HFFc6 (cell line): ENCODE results near the gene ATXN7L1. TPM values are rescaled to one million over a fixed set of nuclear protein-coding genes. Genes with fewer than 3 reads are reported as not detected.
"Not testable (repeated sequence)": the region's sequence is repeated elsewhere in the genome, so short reads cannot be mapped to it uniquely, and the experiment has no call there.

Source experiments
- DNase-seq: peaks from one replicate; pipeline ENCODE4 v3.0.0-alpha.2; 2018
- H3K27ac Mint-ChIP-seq: 2 replicates; pipeline ENCODE4 v1.8.0; 2020; ENCODE audit warnings: mild to moderate bottlenecking, mixed read lengths
- H3K27me3 Mint-ChIP-seq: 2 replicates; pipeline ENCODE4 v1.8.0; 2021; ENCODE audit warnings: mild to moderate bottlenecking, moderate library complexity, mixed read lengths; ENCODE audit not compliant: insufficient read depth
- H3K36me3 Mint-ChIP-seq: 2 replicates; pipeline ENCODE4 v1.8.0; 2021; ENCODE audit warnings: low read depth, mixed read lengths
- H3K4me1 Mint-ChIP-seq: 2 replicates; pipeline ENCODE4 v1.8.0; 2020; ENCODE audit warnings: low read depth, mixed read lengths
- H3K4me3 Mint-ChIP-seq: 2 replicates; pipeline ENCODE4 v1.8.0; 2020; ENCODE audit warnings: mild to moderate bottlenecking, moderate library complexity, mixed read lengths
- H3K9me3 Mint-ChIP-seq: 2 replicates; pipeline ENCODE4 v1.8.0; 2020; ENCODE audit warnings: mild to moderate bottlenecking, mixed read lengths
- total RNA-seq, 6 experiments: library from RNA; stranded (reverse); fragmentation: NEBNext Ultra II Directional; extraction: Animal tissue kit (Norgen Biotek cat#: 25700); gene quantifications; 2 replicates in 1 of 6; 3 replicates in 5 of 6; pipeline ENCODE4 v1.2.3, GENCODE V29; 2021
- TF ChIP-seq, protein P1 (sequence below): fragments of 200-600 bp; sonication (generic); IDR thresholded peaks from 2 replicates; pipeline ENCODE4 v1.5.0; 2021; ENCODE audit warnings: antibody characterized with exemption, mild to moderate bottlenecking

Gene ATXN7L1
- total RNA-seq, 6 experiments from 2014 or later = 8.4 to 11.4 (median 9.8) TPM

DNA sequence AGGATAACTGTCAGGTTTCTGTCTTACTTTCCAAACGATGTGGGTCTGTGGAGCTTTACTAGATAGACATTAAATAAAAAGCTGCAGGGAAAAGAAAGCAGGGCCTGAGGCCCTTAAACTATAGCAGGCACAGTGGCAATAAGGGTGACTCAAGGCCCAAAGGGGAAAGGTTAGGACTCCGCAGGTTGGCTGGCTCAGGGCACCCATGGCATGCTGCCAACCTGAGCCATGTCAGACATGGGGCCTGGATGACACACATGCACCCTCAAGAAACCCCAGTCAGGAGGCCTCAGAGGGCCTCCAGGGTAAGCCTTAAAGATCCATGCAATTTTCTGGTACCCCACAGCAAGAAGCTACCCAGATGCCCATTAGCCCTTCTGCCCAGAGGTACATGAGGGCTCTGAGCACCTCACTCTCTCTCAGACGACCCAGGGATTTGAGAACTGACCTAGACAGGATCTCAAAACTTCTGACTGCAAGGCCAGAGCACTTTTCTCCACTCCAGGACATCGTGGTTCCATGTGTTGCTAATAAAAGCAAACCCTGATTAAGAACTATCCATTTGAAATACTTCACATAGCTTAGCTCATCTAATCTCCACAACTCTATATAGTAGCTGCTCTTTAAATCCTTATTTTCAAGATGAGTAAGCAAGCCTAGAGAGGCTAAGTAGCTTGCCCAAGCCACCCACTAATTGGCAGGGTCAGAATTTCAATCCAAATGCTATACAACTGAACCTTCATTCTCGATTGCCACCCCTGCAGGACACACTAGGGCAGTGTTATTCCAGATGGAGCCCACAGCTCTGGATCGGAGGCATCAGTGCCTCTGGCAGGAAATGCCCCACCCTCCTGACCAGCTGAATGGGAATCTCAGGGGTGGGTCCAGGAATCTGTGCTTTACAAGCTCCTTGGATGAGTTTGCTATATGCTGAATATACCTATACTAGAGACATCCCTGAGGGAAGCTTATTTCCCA is 162.6 kb downstream of the ATXN7L1 start:
- H3K36me3 Mint-ChIP-seq = peaks cover 30% of the 10 kb centered on the region
- peaks cover 26% of the 10 kb centered on the region for H3K9me3 Mint-ChIP-seq
- no peaks in the 10 kb centered on the region; the same call in 1 of the 2 replicates for H3K27me3 Mint-ChIP-seq
- DNase-seq = peak; percentile 62
- H3K4me3 Mint-ChIP-seq = peak overlapping the region; percentile 8; the same call in 1 of the 2 replicates
- TF ChIP-seq, protein P1, sequence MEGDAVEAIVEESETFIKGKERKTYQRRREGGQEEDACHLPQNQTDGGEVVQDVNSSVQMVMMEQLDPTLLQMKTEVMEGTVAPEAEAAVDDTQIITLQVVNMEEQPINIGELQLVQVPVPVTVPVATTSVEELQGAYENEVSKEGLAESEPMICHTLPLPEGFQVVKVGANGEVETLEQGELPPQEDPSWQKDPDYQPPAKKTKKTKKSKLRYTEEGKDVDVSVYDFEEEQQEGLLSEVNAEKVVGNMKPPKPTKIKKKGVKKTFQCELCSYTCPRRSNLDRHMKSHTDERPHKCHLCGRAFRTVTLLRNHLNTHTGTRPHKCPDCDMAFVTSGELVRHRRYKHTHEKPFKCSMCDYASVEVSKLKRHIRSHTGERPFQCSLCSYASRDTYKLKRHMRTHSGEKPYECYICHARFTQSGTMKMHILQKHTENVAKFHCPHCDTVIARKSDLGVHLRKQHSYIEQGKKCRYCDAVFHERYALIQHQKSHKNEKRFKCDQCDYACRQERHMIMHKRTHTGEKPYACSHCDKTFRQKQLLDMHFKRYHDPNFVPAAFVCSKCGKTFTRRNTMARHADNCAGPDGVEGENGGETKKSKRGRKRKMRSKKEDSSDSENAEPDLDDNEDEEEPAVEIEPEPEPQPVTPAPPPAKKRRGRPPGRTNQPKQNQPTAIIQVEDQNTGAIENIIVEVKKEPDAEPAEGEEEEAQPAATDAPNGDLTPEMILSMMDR = no peak
- H3K27ac Mint-ChIP-seq = peak overlapping the region; percentile 88
- peaks cover 42% of the 10 kb centered on the region for H3K4me1 Mint-ChIP-seq

DNA sequence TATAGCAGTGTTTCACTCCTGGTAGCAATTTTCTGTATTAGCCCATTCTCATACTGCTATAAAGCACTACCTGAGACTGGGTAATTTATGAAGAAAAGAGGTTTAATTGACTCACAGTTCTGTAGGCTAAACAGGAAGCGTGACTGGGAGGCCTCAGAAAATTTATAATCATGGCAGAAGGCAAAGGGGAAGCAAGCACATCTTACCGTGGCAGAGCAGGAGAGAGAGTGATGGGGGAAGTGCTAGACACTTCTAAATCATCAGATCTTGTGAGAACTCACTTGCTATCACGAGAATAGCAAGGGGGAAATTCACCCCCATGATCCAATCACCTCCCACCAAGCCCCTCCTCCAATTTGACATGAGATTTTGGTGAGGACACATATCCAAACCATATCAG is 163.5 kb downstream of the ATXN7L1 start:
- H3K36me3 Mint-ChIP-seq = peaks cover 30% of the 10 kb centered on the region
- H3K9me3 Mint-ChIP-seq = peaks cover 26% of the 10 kb centered on the region
- peaks cover 2% of the 10 kb centered on the region; the same call in 1 of the 2 replicates for H3K27me3 Mint-ChIP-seq
- H3K4me1 Mint-ChIP-seq = peaks cover 46% of the 10 kb centered on the region
- peak overlapping the region; percentile 88; the same call in 1 of the 2 replicates for H3K27ac Mint-ChIP-seq
- TF ChIP-seq, protein P1 = no peak
- H3K4me3 Mint-ChIP-seq = no peak overlapping the region
- DNase-seq = no peak

DNA sequence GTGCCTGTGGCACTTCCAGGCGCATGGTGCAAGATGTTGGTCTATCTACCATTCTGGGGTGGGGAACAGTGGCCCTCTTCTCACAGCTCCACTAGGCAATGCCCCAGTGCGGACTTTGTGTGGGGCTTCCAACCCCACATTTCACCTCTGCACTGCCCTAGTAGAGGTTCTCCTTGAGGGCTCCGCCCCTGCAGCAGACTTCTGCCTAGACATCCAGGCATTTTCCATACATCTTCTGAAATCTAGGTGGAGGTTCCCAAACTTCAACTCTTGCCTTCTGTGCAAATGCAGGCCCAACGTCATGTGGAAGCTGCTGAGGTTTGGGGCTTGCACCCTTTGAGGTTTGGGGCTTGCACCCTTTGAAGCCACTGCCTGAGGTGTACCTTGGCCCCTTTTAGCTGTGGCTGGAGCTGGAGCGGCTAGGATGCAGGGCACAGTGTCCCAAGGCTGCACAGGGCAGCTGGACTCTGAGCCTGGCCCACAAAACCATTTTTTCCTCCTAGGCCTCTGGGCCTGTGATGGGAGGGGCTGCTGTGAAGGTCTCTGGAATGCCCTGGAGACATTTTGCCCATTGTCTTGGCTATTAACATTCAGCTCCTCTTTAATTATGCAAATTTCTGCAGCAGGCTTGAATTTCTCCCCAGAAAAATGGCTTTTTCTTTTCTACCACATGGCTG is 164.5 kb downstream of the ATXN7L1 start:
- Mint-ChIP-seq H3K4me3 (no peak overlapping the region), H3K27ac (no peak overlapping the region), H3K27me3 (peaks cover 3% of the 10 kb centered on the region; the same call in 1 of the 2 replicates), H3K4me1 (peaks cover 56% of the 10 kb centered on the region), H3K36me3 (peaks cover 30% of the 10 kb centered on the region), H3K9me3 (peaks cover 26% of the 10 kb centered on the region)
- no peak for DNase-seq
- TF ChIP-seq, protein P1 = no peak

DNA sequence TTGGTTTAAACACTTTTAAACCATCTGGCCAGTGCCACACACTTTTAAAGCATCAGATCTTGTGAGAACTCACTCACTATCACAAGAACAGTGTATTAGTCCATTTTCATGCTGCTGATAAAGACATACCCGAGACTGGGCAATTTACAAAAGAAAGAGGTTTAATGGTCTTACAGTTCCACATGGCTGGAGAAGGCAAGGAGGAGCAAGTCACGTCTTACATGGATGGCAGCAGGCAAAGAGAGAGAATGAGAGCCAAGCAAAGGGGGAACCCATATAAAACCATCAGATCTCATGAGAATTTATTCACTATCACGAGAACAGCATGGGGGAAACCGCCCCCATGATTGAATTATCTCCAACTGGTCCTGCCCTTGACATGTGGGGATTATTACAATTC is 165.7 kb downstream of the ATXN7L1 start:
- Mint-ChIP-seq H3K36me3 (peaks cover 30% of the 10 kb centered on the region), H3K4me1 (peaks cover 57% of the 10 kb centered on the region), H3K9me3 (peaks cover 26% of the 10 kb centered on the region)
- H3K4me3 Mint-ChIP-seq, DNase-seq, H3K27ac Mint-ChIP-seq, H3K27me3 Mint-ChIP-seq: not testable (repeated sequence)

DNA sequence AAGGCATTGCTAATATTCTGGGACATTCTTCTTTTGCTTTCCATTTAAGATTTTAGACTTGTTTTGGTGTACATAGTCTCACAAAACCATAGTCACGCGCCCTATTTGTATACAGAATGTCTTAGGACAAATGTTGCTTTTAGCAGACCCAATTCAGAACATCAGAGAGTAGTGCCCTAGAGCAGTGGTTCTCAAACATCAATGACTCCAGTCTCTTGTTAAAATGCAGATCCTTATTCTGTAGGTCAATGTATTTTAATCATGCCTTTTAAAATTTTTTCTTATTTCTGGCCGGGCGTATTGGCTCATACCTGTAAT is 167.7 kb downstream of the ATXN7L1 start:
- DNase-seq = no peak

More for the DNA sequence above, 167.7 kb downstream of the ATXN7L1 start:
- Mint-ChIP-seq H3K4me1 (peaks cover 37% of the 10 kb centered on the region), H3K27ac (no peak overlapping the region), H3K4me3 (no peak overlapping the region), H3K27me3 (peaks cover 3% of the 10 kb centered on the region; the same call in 1 of the 2 replicates), H3K36me3 (peaks cover 30% of the 10 kb centered on the region), H3K9me3 (peaks cover 26% of the 10 kb centered on the region)
- TF ChIP-seq, protein P1 = no peak
